Muscle of back (tissue), 11 donors: ENCODE measurements around the gene ARL16. TPM values are rescaled to one million over a fixed set of nuclear protein-coding genes. Genes with fewer than 3 reads are reported as not detected.
A peak's percentile ranks its signal among the peaks of the same experiment; 100 is the strongest.

ENCODE experiments used
- DNase-seq, 3 donors: peaks; one replicate each; pipeline versions ENCODE4 v3.0.0 to v3.0.0-alpha.2; 2013
- polyA plus RNA-seq, 10 donors: library from polyadenylated mRNA; unstranded; fragments of 120-200 nt; gene quantifications; one replicate each; pipeline ENCODE4 v1.2.1, GENCODE V29; 2013; ENCODE audit not compliant: insufficient read length in 10 of 10

The ARL16 gene
- polyA plus RNA-seq, 10 donors = 23.4 to 34.1 (median 27.2) TPM

- no peak for DNase-seq
These were observed 30.2 kb upstream of the ARL16 start for GRCh38 chr17:81713556-81714411.

- DNase-seq = no peak
These were observed 29.5 kb upstream of the ARL16 start for GRCh38 chr17:81713004-81713555.

GRCh38 chr17:81712468-81713003 is 28.9 kb upstream of the ARL16 start:
- no peak for DNase-seq

GRCh38 chr17:81711814-81712467 is 28.3 kb upstream of the ARL16 start, which contains the start of gene SLC25A10:
Gene SLC25A10, plus strand, starts transcription at chr17:81712284. Its CDS starts 143 bp downstream, at chr17:81712427.
- peak; percentile 66 to 86 (median 81) for DNase-seq

- no peak for DNase-seq
These were observed 27.1 kb upstream of the ARL16 start for GRCh38 chr17:81710514-81711308.

GRCh38 chr17:81708739-81709185 is 25.2 kb upstream of the ARL16 start:
- DNase-seq = no peak

GRCh38 chr17:81707725-81708646 is 24.4 kb upstream of the ARL16 start:
- no peak for DNase-seq

- no peak for DNase-seq
These were observed 23.4 kb upstream of the ARL16 start for GRCh38 chr17:81706757-81707624.

GRCh38 chr17:81706232-81706611 is 22.6 kb upstream of the ARL16 start:
- DNase-seq = no peak

- no peak for DNase-seq
These were observed 22.1 kb upstream of the ARL16 start for GRCh38 chr17:81705518-81706231.

- no peak for DNase-seq
These were observed 20.4 kb upstream of the ARL16 start for GRCh38 chr17:81703747-81704654.

GRCh38 chr17:81702934-81703746 is 19.5 kb upstream of the ARL16 start, which contains the start of gene MRPL12:
Gene MRPL12, plus strand, starts transcription at chr17:81703367. Its CDS starts 135 bp downstream, at chr17:81703502.
- DNase-seq = peak; percentile 91 to 98 (median 95)

GRCh38 chr17:81701288-81702071 is 17.9 kb upstream of the ARL16 start:
- no peak for DNase-seq

GRCh38 chr17:81700353-81701287 is 17.0 kb upstream of the ARL16 start:
- no peak for DNase-seq
